GM18951 (cell line): ENCODE results near the gene MRPS26.
"Not testable (repeated sequence)": the region's sequence is repeated elsewhere in the genome, so short reads cannot be mapped to it uniquely, and the experiment has no call there.

Source experiments
- POLR2A ChIP-seq: IDR thresholded peaks from 4 replicates; pipeline ENCODE4 v1.6.1; 2011; ENCODE audit warnings: mild to moderate bottlenecking; ENCODE audit not compliant: insufficient read length, insufficient read depth; ENCODE audit errors: extremely low read depth
- in situ Hi-C: fragments of 300-500 bp; cut with MboI; formaldehyde crosslinking; loops from one replicate; pipeline ENCODE4 v1.12.0; 2022; ENCODE audit warnings: low sequenced_read_pairs, mixed read lengths, inconsistent platforms; ENCODE audit not compliant: unreplicated experiment

Gene MRPS26

GRCh38 chr20:3045816-3046676, at the start of gene MRPS26:
TSS of gene MRPS26 (plus strand) at chr20:3046052. CDS start at chr20:3046069, 17 bp downstream.
- in situ Hi-C loops = no loop called here
- peak; percentile 77 for TF ChIP-seq POLR2A

- no peak for TF ChIP-seq POLR2A
- in situ Hi-C loops = no loop called here
Observed at GRCh38 chr20:2998728-2999127, 47.1 kb upstream of the MRPS26 start.

DNA sequence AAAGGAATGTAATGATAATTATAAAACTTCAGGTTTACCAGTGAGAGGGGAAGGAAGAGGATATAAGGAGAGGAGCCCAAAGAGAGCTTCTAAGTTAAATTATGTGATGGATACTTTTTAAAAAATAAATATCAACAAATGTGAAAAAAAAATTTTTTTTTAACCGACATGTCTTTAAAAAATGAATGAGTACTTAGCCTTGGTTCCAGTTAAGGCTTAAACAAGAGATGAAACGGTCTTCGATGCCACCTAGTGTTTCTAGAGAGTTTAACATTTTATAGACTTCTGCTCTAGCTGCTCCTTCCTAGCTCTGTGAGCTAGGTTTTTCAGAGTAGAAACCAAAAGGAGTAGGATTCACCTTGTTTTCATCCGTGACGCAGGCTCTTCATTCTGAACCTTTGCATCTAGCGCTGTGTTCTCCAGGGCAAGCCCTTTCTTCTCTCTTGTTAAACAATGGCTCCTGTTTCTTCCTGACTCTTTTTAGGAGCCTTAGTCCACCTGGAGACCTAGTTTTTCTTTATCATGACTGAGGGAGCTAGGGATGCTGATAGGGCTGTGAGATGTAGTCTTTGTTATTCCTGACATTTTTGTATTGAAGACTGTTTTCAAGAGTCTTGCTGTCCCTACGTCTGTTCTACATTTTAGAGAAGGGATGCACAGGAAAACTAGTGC, 44.9 kb upstream of the MRPS26 start:
- in situ Hi-C loops = no loop called here

DNA sequence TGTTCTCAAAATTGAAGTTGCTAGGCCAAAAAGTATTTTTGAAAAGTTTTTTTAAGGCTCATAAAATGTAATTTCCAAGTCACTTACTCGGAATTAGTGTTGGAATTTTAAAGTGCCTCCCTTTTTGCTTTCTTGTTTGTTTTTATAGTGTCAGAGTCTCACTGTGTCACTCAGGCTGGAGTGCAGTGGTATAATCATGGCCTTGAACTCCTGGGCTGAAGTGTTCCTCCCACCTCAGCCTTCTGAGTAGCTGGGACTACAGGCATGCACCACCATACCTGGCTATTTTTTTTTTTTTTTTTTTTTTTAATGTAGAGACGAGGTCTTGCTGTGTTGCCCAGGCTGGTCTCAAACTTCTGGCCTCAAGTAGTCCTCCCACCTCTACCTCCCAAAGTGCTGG, 42.4 kb upstream of the MRPS26 start:
- in situ Hi-C loops = no loop called here

More for the DNA sequence above, 44.9 kb upstream of the MRPS26 start:
- no peak for TF ChIP-seq POLR2A

GRCh38 chr20:3010985-3011723, 34.7 kb upstream of the MRPS26 start:
- in situ Hi-C loops = no loop called here
- no peak for TF ChIP-seq POLR2A

More for the DNA sequence above, 42.4 kb upstream of the MRPS26 start:
- TF ChIP-seq POLR2A = no peak

GRCh38 chr20:3011752-3012151, 34.1 kb upstream of the MRPS26 start:
- in situ Hi-C loops = no loop called here
- TF ChIP-seq POLR2A = no peak

- in situ Hi-C loops = no loop called here
Observed at GRCh38 chr20:3013771-3014170, 32.1 kb upstream of the MRPS26 start.

GRCh38 chr20:3014179-3014578, 31.7 kb upstream of the MRPS26 start:
- in situ Hi-C loops = no loop called here
- no peak for TF ChIP-seq POLR2A

More at GRCh38 chr20:3013771-3014170, 32.1 kb upstream of the MRPS26 start:
- TF ChIP-seq POLR2A = no peak

- in situ Hi-C loops = no loop called here
- TF ChIP-seq POLR2A = no peak
Observed at GRCh38 chr20:3014662-3015061, 31.2 kb upstream of the MRPS26 start.

GRCh38 chr20:3015302-3015701, 30.6 kb upstream of the MRPS26 start:
- in situ Hi-C loops = not testable (repeated sequence)

- TF ChIP-seq POLR2A = no peak
- in situ Hi-C loops = no loop called here
Observed at GRCh38 chr20:3021327-3021726, 24.5 kb upstream of the MRPS26 start.

GRCh38 chr20:3021777-3022176, 24.1 kb upstream of the MRPS26 start:
- in situ Hi-C loops = no loop called here
- no peak for TF ChIP-seq POLR2A

DNA sequence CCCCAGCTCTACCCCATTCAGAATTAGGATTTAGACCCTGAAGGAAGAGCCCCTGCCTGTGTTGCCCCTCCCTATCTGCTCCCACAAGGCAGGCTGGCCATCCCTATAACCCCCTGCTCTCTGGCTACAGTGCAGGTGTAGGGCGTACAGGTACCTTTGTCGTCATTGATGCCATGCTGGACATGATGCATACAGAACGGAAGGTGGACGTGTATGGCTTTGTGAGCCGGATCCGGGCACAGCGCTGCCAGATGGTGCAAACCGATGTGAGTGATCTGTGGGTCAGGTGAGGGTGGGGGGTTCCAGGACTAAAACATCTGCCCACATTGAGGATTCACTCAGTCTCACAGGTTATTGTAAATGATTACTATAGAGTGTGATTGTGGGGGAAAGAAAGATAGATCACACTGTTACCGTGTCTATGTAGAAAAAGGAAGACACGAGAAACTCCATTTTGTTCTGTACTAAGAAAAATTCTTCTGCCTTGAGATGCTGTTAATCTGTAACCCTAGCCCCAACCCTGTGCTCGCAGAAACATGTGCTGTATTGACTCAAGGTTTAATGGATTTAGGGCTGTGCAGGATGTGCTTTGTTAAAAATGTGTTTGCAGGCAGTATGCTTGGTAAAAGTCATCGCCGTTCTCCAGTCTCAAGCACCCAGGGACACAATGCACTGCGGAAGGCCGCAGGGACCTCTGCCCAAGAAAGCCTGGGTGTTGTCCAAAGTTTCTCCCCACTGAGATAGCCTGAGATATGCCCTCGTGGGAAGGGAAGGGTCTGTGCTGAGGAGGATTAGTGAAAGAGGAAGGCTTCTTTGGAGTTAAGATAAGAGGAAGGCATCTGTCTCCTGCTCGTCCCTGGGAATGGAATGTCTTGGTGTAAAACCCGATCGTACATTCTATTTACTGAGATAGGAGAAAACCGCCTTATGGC, 23.0 kb upstream of the MRPS26 start:
- in situ Hi-C loops = not testable (repeated sequence)
